Osteocyte (in vitro differentiated cells): ENCODE data around the gene CHD5. TPM values are rescaled to one million over a fixed set of nuclear protein-coding genes. Genes with fewer than 3 reads are reported as not detected.

Experiments
- DNase-seq: peaks from one replicate; pipeline ENCODE4 v3.0.0; 2021; ENCODE audit warnings: mixed read lengths; ENCODE audit not compliant: unreplicated experiment; ENCODE audit errors: extremely low spot score
- H3K27ac Mint-ChIP-seq: one replicate; pipeline ENCODE4 v1.8.0; 2021; ENCODE audit warnings: mild to moderate bottlenecking, mixed read lengths; ENCODE audit not compliant: unreplicated experiment
- H3K27me3 Mint-ChIP-seq: one replicate; pipeline ENCODE4 v1.8.0; 2021; ENCODE audit warnings: mixed read lengths; ENCODE audit not compliant: unreplicated experiment
- H3K36me3 Mint-ChIP-seq: one replicate; pipeline ENCODE4 v1.8.0; 2021; ENCODE audit warnings: mixed read lengths; ENCODE audit not compliant: unreplicated experiment
- H3K4me1 Mint-ChIP-seq: one replicate; pipeline ENCODE4 v1.8.0; 2021; ENCODE audit warnings: mixed read lengths; ENCODE audit not compliant: unreplicated experiment
- H3K4me3 Mint-ChIP-seq: one replicate; pipeline ENCODE4 v1.8.0; 2021; ENCODE audit warnings: mild to moderate bottlenecking, moderate library complexity, mixed read lengths; ENCODE audit not compliant: unreplicated experiment
- H3K9me3 Mint-ChIP-seq: one replicate; pipeline ENCODE4 v1.8.0; 2021; ENCODE audit warnings: mixed read lengths; ENCODE audit not compliant: unreplicated experiment
- CTCF ChIP-seq: fragments of 200-600 bp; sonication (generic); IDR thresholded peaks from 2 replicates; pipeline ENCODE4 v1.5.0; 2021; ENCODE audit warnings: antibody characterized with exemption, mild to moderate bottlenecking, moderate library complexity
- total RNA-seq: library from RNA; stranded (reverse); gene quantifications from 2 replicates; pipeline ENCODE4 v1.2.1, GENCODE V29; 2021

CHD5 gene
- total RNA-seq, 1 donor from 2014 or later = 0.43 TPM

- Mint-ChIP-seq H3K9me3 (peaks cover 4% of the 10 kb centered on the region), H3K27ac (no peak overlapping the region), H3K36me3 (no peaks in the 10 kb centered on the region), H3K4me1 (no peaks in the 10 kb centered on the region), H3K4me3 (no peak overlapping the region), H3K27me3 (peaks cover 4% of the 10 kb centered on the region)
- no peak for DNase-seq
- TF ChIP-seq CTCF = no peak
These were observed 42.4 kb downstream of the CHD5 start for GRCh38 chr1:6137758-6138157.

- no peaks in the 10 kb centered on the region for H3K36me3 Mint-ChIP-seq
- no peak overlapping the region for H3K4me3 Mint-ChIP-seq
- peaks cover 4% of the 10 kb centered on the region for H3K27me3 Mint-ChIP-seq
- H3K9me3 Mint-ChIP-seq = peaks cover 14% of the 10 kb centered on the region
- DNase-seq = no peak
- no peak overlapping the region for H3K27ac Mint-ChIP-seq
- H3K4me1 Mint-ChIP-seq = no peaks in the 10 kb centered on the region
- no peak for TF ChIP-seq CTCF
These were observed 43.5 kb downstream of the CHD5 start for GRCh38 chr1:6136516-6137220.

GRCh38 chr1:6134741-6135510 is 45.2 kb downstream of the CHD5 start:
- peaks cover 14% of the 10 kb centered on the region for H3K9me3 Mint-ChIP-seq
- H3K36me3 Mint-ChIP-seq = no peaks in the 10 kb centered on the region
- no peak overlapping the region for H3K4me3 Mint-ChIP-seq
- no peak overlapping the region for H3K27ac Mint-ChIP-seq
- no peak for DNase-seq
- no peaks in the 10 kb centered on the region for H3K4me1 Mint-ChIP-seq
- H3K27me3 Mint-ChIP-seq = peaks cover 4% of the 10 kb centered on the region
- TF ChIP-seq CTCF = no peak

- Mint-ChIP-seq H3K4me1 (no peaks in the 10 kb centered on the region), H3K27ac (no peak overlapping the region), H3K9me3 (peaks cover 14% of the 10 kb centered on the region), H3K27me3 (peaks cover 4% of the 10 kb centered on the region), H3K36me3 (no peaks in the 10 kb centered on the region), H3K4me3 (no peak overlapping the region)
- DNase-seq = no peak
- TF ChIP-seq CTCF = no peak
These were observed 45.9 kb downstream of the CHD5 start for GRCh38 chr1:6134206-6134605.

- H3K27me3 Mint-ChIP-seq = peaks cover 4% of the 10 kb centered on the region
These were observed 46.8 kb downstream of the CHD5 start for GRCh38 chr1:6133146-6133895.

More at GRCh38 chr1:6133146-6133895, 46.8 kb downstream of the CHD5 start:
- Mint-ChIP-seq H3K4me3 (no peak overlapping the region), H3K36me3 (no peaks in the 10 kb centered on the region), H3K27ac (no peak overlapping the region), H3K9me3 (peaks cover 14% of the 10 kb centered on the region), H3K4me1 (no peaks in the 10 kb centered on the region)
- no peak for TF ChIP-seq CTCF
- no peak for DNase-seq
